K562 (cell line): ENCODE measurements around the gene ZDHHC5. TPM values are rescaled to one million over a fixed set of nuclear protein-coding genes. Genes with fewer than 3 reads are reported as not detected.

Experiments
- ATAC-seq: fragments of 200-7000 bp; cut with Tn5 transposase; 3 replicates; pipeline ENCODE4 v1.9.1; 2020; ENCODE audit warnings: moderate library complexity
- BruUV-seq: library from RNA; stranded (reverse); fragments of 400-500 nt; replicated peaks from 2 replicates; lab custom pipeline; 2021; lab: Mats Ljungman, UMichigan
- CTCF ChIA-PET: fragments of 300-600 bp; formaldehyde crosslinking; extraction: SDS; loops from one replicate; lab custom pipeline; 2021; ENCODE audit warnings: low intra/inter-chr PET ratio; lab: Yijun Ruan, JAX
- POLR2A ChIA-PET: fragments of 300-600, 350-650 bp; sonication (Branson Sonifier 250); formaldehyde crosslinking; extraction: SDS; loops from one replicate; lab custom pipeline; 2021; ENCODE audit warnings: antibody characterized with exemption, inconsistent platforms; lab: Yijun Ruan, JAX
- DNase-seq, 4 experiments: peaks; one replicate each; pipeline versions ENCODE4 v3.0.0 to v3.0.0-alpha.2; 2011 to 2018; ENCODE audit warnings: low spot score in 3 of 4, mixed read lengths in 3 of 4; ENCODE audit errors: extremely low read depth in 1 of 4
- FAIRE-seq: peaks from 2 replicates; lab custom pipeline; 2011; peaks lifted over from hg19 to GRCh38; lab: Jason Lieb, UNC
- H2AFZ ChIP-seq: 2 replicates; pipeline ENCODE4 v1.6.0; 2011; ENCODE audit warnings: low read depth, low read length, control low read depth, inconsistent platforms
- H3K27ac ChIP-seq: fragments of 200-600 bp; 3 replicates; pipeline ENCODE4 v1.8.0; 2011; ENCODE audit warnings: low read depth, mild to moderate bottlenecking, control low read depth, inconsistent platforms, low read length, moderate library complexity, mixed read lengths; ENCODE audit errors: extremely low read depth
- H3K27me3 ChIP-seq, 2 experiments: fragments of 300-600 bp in 1 of 2; 2 replicates in 1 of 2; 3 replicates in 1 of 2; pipeline versions ENCODE4 v1.6.0 to v1.8.0; 2011; ENCODE audit warnings: inconsistent platforms in 2 of 2, low read length in 2 of 2, mild to moderate bottlenecking in 1 of 2, mixed read lengths in 1 of 2, moderate library complexity in 1 of 2; ENCODE audit not compliant: control insufficient read depth in 2 of 2, insufficient read depth in 2 of 2
- H3K36me3 ChIP-seq: fragments of 300-600 bp; 3 replicates; pipeline ENCODE4 v1.8.0; 2011; ENCODE audit warnings: mild to moderate bottlenecking, low read length, inconsistent platforms; ENCODE audit not compliant: control insufficient read depth, insufficient read depth
- H3K4me1 ChIP-seq, 2 experiments: fragments of 200-600 bp in 1 of 2; replicated peaks in 1 of 2; 2 replicates in 1 of 2; 3 replicates in 1 of 2; pipeline versions ENCODE4 v1.5.1 to v1.8.0; 2011; ENCODE audit warnings: inconsistent platforms in 2 of 2, low read length in 2 of 2, mild to moderate bottlenecking in 1 of 2, mixed read lengths in 1 of 2, moderate library complexity in 1 of 2; ENCODE audit not compliant: control insufficient read depth in 2 of 2, insufficient read depth in 2 of 2
- H3K4me2 ChIP-seq: 2 replicates; pipeline ENCODE4 v1.6.1; 2011; ENCODE audit warnings: low read length, control low read depth, inconsistent platforms, mixed read lengths; ENCODE audit not compliant: insufficient read depth
- H3K4me3 ChIP-seq: fragments of 200-600 bp; sonication (generic), shearing (Covaris generic); 2 replicates; pipeline ENCODE4 v1.5.1; 2016; ENCODE audit warnings: control low read depth, inconsistent platforms
- H3K79me2 ChIP-seq: fragments of 200-600 bp; 3 replicates; pipeline ENCODE4 v1.8.0; 2011; ENCODE audit warnings: low read length, inconsistent platforms; ENCODE audit not compliant: control insufficient read depth, insufficient read depth
- H3K9ac ChIP-seq, 2 experiments: 2 replicates each; pipeline versions ENCODE4 v1.6.0 to v1.6.1; 2011; ENCODE audit warnings: low read depth in 2 of 2, low read length in 2 of 2, control low read depth in 1 of 2, inconsistent platforms in 1 of 2, mild to moderate bottlenecking in 1 of 2, mixed read lengths in 1 of 2; ENCODE audit not compliant: insufficient read depth in 1 of 2
- H3K9me1 ChIP-seq: one replicate; pipeline ENCODE4 v1.6.0; 2011; ENCODE audit warnings: inconsistent platforms, mild to moderate bottlenecking, low read length, moderate library complexity; ENCODE audit not compliant: control insufficient read depth, insufficient read depth
- H3K9me3 ChIP-seq: replicated peaks from 2 replicates; pipeline ENCODE4 v1.5.1; 2011; ENCODE audit warnings: low read depth, low read length, inconsistent platforms; ENCODE audit not compliant: control insufficient read depth, insufficient read depth
- H4K20me1 ChIP-seq: replicated peaks from 2 replicates; pipeline ENCODE4 v1.6.1; 2011; ENCODE audit warnings: low read length, inconsistent platforms, mixed read lengths; ENCODE audit not compliant: control insufficient read depth, insufficient read depth
- BCOR ChIP-seq: fragments of 450-650 bp; IDR thresholded peaks from 2 replicates; pipeline ENCODE4 v1.6.1; 2016
- CHAMP1 ChIP-seq: fragments of 450-650 bp; IDR thresholded peaks from 2 replicates; pipeline ENCODE4 v1.6.1; 2016; ENCODE audit warnings: mild to moderate bottlenecking
- CHD1 ChIP-seq: fragments of 200-600 bp; sonication (generic); IDR thresholded peaks from one replicate; pipeline ENCODE4 v1.6.1; 2012; ENCODE audit warnings: mild to moderate bottlenecking, moderate library complexity, low read length, inconsistent platforms
- CSDE1 ChIP-seq, 2 experiments: fragments of 450-650 bp; IDR thresholded peaks; 2 replicates each; pipeline ENCODE4 v1.6.1; 2016; ENCODE audit warnings: mild to moderate bottlenecking in 1 of 2
- DEAF1 ChIP-seq: fragments of 450-650 bp; formaldehyde crosslinking; IDR thresholded peaks from 2 replicates; pipeline ENCODE4 v1.4.0; 2020; ENCODE audit warnings: mild to moderate bottlenecking, moderate library complexity
- HDGF ChIP-seq: fragments of 450-650 bp; IDR thresholded peaks from 2 replicates; pipeline ENCODE4 v1.6.1; 2016
- IFI16 ChIP-seq: fragments of 250-450 bp; sonication (Bioruptor Pico); IDR thresholded peaks from 2 replicates; pipeline ENCODE4 v2.1.2; 2022; ENCODE audit warnings: mild to moderate bottlenecking, inconsistent platforms
- KLF6 ChIP-seq: fragments of 250-450 bp; sonication (Bioruptor Pico); IDR thresholded peaks from 2 replicates; pipeline ENCODE4 v1.4.0; 2020; ENCODE audit warnings: mild to moderate bottlenecking, moderate library complexity, borderline replicate concordance
- MTF1 ChIP-seq: fragments of 250-450 bp; sonication (Bioruptor Pico); IDR thresholded peaks from 2 replicates; pipeline ENCODE4 v1.9.0; 2021; ENCODE audit warnings: moderate library complexity, mild to moderate bottlenecking, inconsistent platforms, borderline replicate concordance
- SMAD2 ChIP-seq: fragments of 150-350 bp; IDR thresholded peaks from 2 replicates; pipeline ENCODE4 v1.6.1; 2014; ENCODE audit warnings: low read depth, mild to moderate bottlenecking, low read length
- SMARCA4 ChIP-seq: fragments of 450-650 bp; IDR thresholded peaks from 2 replicates; pipeline ENCODE4 v1.6.1; 2016
- SP1 ChIP-seq: sonication (generic); formaldehyde crosslinking; IDR thresholded peaks from 2 replicates; pipeline ENCODE4 v1.8.1; 2022; ENCODE audit warnings: mild to moderate bottlenecking, missing genetic modification reagents
- ZNF699 ChIP-seq: fragments of 250-450 bp; sonication (Bioruptor Pico); IDR thresholded peaks from 2 replicates; pipeline ENCODE4 v1.8.0; 2021; ENCODE audit warnings: mild to moderate bottlenecking, moderate library complexity; ENCODE audit not compliant: insufficient replicate concordance
- ZNF707 ChIP-seq: fragments of 250-450 bp; sonication (Bioruptor Pico); conservative IDR thresholded peaks from 2 replicates; pipeline ENCODE4 v1.8.0; 2022; ENCODE audit warnings: inconsistent platforms, mild to moderate bottlenecking, moderate library complexity
- WGBS: fragments of 100-300 bp; shearing (Covaris generic); methylation state at CpG from one replicate; pipeline ENCODE4 v1.1.6; 2016; ENCODE audit warnings: low coverage, mixed read lengths; ENCODE audit not compliant: insufficient coverage; ENCODE audit errors: missing lambda C conversion rate; 5-methylcytosine and 5-hydroxymethylcytosine counted together
- in situ Hi-C: fragments of 300-500 bp; cut with MboI; formaldehyde crosslinking; loops from 4 replicates; pipeline ENCODE4 v1.15.0; 2018; ENCODE audit warnings: inconsistent platforms, mixed read lengths
- intact Hi-C: fragments of 100-400 bp; cut with micrococcal nuclease; formaldehyde crosslinking; loops from 2 replicates; pipeline ENCODE4 v1.14.2; 2022
- polyA plus RNA-seq, 8 experiments: library from polyadenylated mRNA; depleted of rRNA in 4 of 8; stranded (reverse) in 5 of 8; unstranded in 3 of 8; fragments of >200 nt; fragmentation: Nextera tagmentation in 2 of 8; fragmentation: Illumina TruSeq in 1 of 8; extraction: Ambion mirVana in 2 of 8; extraction: Trizol in 1 of 8; gene quantifications; 2 replicates each; pipeline versions ENCODE4 v1.2.1 to v1.2.3, GENCODE V29; 2011 to 2014; ENCODE audit warnings: inconsistent platforms in 1 of 8, missing spikeins in 1 of 8
- total RNA-seq, 7 experiments: library from RNA; depleted of rRNA in 6 of 7; stranded (reverse); fragments of >200 nt in 6 of 7; fragmentation: Illumina TruSeq in 2 of 7; extraction: Trizol in 2 of 7; gene quantifications; 2 replicates each; pipeline versions ENCODE4 v1.2.1 to v1.2.3, GENCODE V29; 2011 to 2021; ENCODE audit warnings: low replicate concordance in 1 of 7

ZDHHC5 gene
- total and polyA plus RNA-seq, 9 of the 15 experiments (the other 6 are each of a cell fraction or from before 2014, with no cell fraction given), result 3.8 to 64.2 (median 35.9) TPM

DNA sequence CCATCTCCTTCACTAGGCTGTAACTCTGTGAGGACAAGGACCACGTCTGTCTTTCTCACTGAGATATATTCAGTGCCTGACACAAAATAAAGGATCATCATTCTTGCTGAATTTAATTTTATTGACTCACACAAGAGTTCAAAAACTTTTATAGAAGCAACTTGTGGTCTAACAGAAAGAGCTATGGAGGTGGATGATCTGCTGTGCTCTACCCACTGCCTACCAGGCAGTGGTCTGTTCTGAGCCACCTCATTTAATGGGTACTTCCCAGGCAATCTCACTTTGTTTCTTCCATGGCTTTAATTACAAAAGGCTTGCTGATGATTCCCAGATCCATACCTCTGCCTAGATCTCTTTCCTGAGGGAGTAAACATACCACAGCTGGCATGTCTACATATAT, 79.0 kb downstream of the ZDHHC5 start:
- no peaks in the 10 kb centered on the region for H3K9me3 ChIP-seq
- intact Hi-C loops, result no loop called here

More for the DNA sequence above, 79.0 kb downstream of the ZDHHC5 start:
- H2AFZ ChIP-seq, result no peak overlapping the region
- no peak for DNase-seq
- ChIA-PET CTCF (no interaction called here), POLR2A (interaction anchor here (0.6 to 2.7 kb wide), 5 partner anchors 10 to 387 kb away, joined by 3 to 13 read pairs (median 3); partner anchors contain the start of gene CTNND1)
- ATAC-seq, result no peak
- in situ Hi-C loops, result loop anchor here (5.0 kb wide), 1 partner anchor 45 kb away; no protein-coding TSS in a partner anchor
- BruUV-seq, result no TSS peak
- H3K4me3 ChIP-seq, result no peak overlapping the region
- no peak overlapping the region for H3K9ac ChIP-seq
- no peaks in the 10 kb centered on the region for H3K9me1 ChIP-seq
- H3K79me2 ChIP-seq, result peaks cover 18% of the 10 kb centered on the region
- H3K4me2 ChIP-seq, result no peak overlapping the region
- peaks cover 43% of the 10 kb centered on the region for H3K36me3 ChIP-seq
- TF ChIP-seq SMARCA4, result no peak
- TF ChIP-seq CSDE1 (IDR thresholded peaks at IDR 0.05), result no peak
- no peak for TF ChIP-seq SMAD2
- no peak for TF ChIP-seq KLF6 (CRISPR knock-in tag)
- TF ChIP-seq CHD1, result no peak
- TF ChIP-seq CHAMP1, result no peak
- TF ChIP-seq MTF1 (CRISPR knock-in tag), result no peak
- no peak for TF ChIP-seq ZNF699
- no peak for TF ChIP-seq DEAF1 (CRISPR knock-in tag)
- TF ChIP-seq IFI16 (CRISPR knock-in tag), result no peak
- no peak for TF ChIP-seq SP1 (CRISPR knock-in tag)
- TF ChIP-seq BCOR, result no peak
- TF ChIP-seq HDGF, result no peak
- no peak for TF ChIP-seq ZNF707 (CRISPR knock-in tag)
- peaks cover 0 to 17% of the 10 kb centered on the region in 2 experiments; a peak in 3 of 5 replicates for H3K4me1 ChIP-seq
- no peak overlapping the region for H3K27ac ChIP-seq
- 89% methylated on average over 1 of the region's 1 CpG for WGBS
- no peak for FAIRE-seq
- no peaks in the 10 kb centered on the region for H4K20me1 ChIP-seq
- no peaks in the 10 kb centered on the region for H3K27me3 ChIP-seq
